Endothelial cell of umbilical vein (primary cell): ENCODE measurements around the gene PIK3R1. TPM values are rescaled to one million over a fixed set of nuclear protein-coding genes. Genes with fewer than 3 reads are reported as not detected.
A peak's percentile ranks its signal among the peaks of the same experiment; 100 is the strongest.

Experiments
- BruUV-seq: library from RNA; stranded (reverse); fragments of 400-500 nt; replicated peaks from 2 replicates; lab custom pipeline; 2021; lab: Mats Ljungman, UMichigan
- CTCF ChIA-PET: fragments of 300-600, 350-600 bp; sonication (Branson Sonifier 250); formaldehyde crosslinking; loops from one replicate; lab custom pipeline; 2021; ENCODE audit warnings: antibody characterized with exemption, inconsistent platforms; lab: Charles Lee
- POLR2A ChIA-PET: fragments of 300-600, 350-600 bp; sonication (Branson Sonifier 250); formaldehyde crosslinking; loops from one replicate; lab custom pipeline; 2021; ENCODE audit warnings: antibody characterized with exemption, inconsistent platforms; lab: Charles Lee
- DNase-seq: peaks from one replicate; pipeline ENCODE4 v3.0.0-alpha.2; 2011; ENCODE audit warnings: low read depth, low spot score
- FAIRE-seq: peaks from 2 replicates; lab custom pipeline; 2011; peaks lifted over from hg19 to GRCh38; lab: Jason Lieb, UNC
- H2AFZ ChIP-seq: 2 replicates; pipeline ENCODE4 v1.6.0; 2012; ENCODE audit warnings: low read depth, low read length, control low read depth, inconsistent platforms
- H3K27ac ChIP-seq: 2 replicates; pipeline ENCODE4 v1.5.1; 2011; ENCODE audit warnings: low read depth, mild to moderate bottlenecking, control low read depth, low read length, moderate library complexity; ENCODE audit not compliant: insufficient read depth
- H3K27me3 ChIP-seq, 2 experiments: 2 replicates each; pipeline versions ENCODE4 v1.6.0 to v1.6.1; 2011; ENCODE audit warnings: low read length in 2 of 2, mixed read lengths in 1 of 2; ENCODE audit not compliant: control insufficient read depth in 2 of 2, insufficient read depth in 2 of 2
- H3K36me3 ChIP-seq, 2 experiments: 2 replicates in 1 of 2; 3 replicates in 1 of 2; pipeline ENCODE4 v1.5.1; 2011; ENCODE audit warnings: low read length in 2 of 2, mild to moderate bottlenecking in 1 of 2, moderate library complexity in 1 of 2; ENCODE audit not compliant: control insufficient read depth in 2 of 2, insufficient read depth in 2 of 2; ENCODE audit errors: extremely low read depth in 1 of 2
- H3K4me1 ChIP-seq: 3 replicates; pipeline ENCODE4 v1.5.1; 2011; ENCODE audit warnings: mild to moderate bottlenecking, low read length; ENCODE audit not compliant: control insufficient read depth, insufficient read depth; ENCODE audit errors: extremely low read depth
- H3K4me2 ChIP-seq: 2 replicates; pipeline ENCODE4 v1.6.1; 2011; ENCODE audit warnings: low read length, control low read depth, mixed read lengths; ENCODE audit not compliant: insufficient read depth
- H3K4me3 ChIP-seq, 3 experiments: fragments of 200-600 bp in 1 of 3; sonication (generic), shearing (Covaris generic) in 1 of 3; replicated peaks in 1 of 3; 2 replicates each; pipeline ENCODE4 v1.5.1; 2011 to 2016; ENCODE audit warnings: control low read depth in 3 of 3, low read length in 3 of 3, mild to moderate bottlenecking in 2 of 3, inconsistent platforms in 1 of 3, low read depth in 1 of 3, moderate library complexity in 1 of 3; ENCODE audit not compliant: insufficient read depth in 1 of 3
- H3K79me2 ChIP-seq: 2 replicates; pipeline ENCODE4 v1.6.0; 2012; ENCODE audit warnings: low read length, inconsistent platforms; ENCODE audit not compliant: control insufficient read depth, insufficient read depth
- H3K9ac ChIP-seq: replicated peaks from 2 replicates; pipeline ENCODE3; 2011; ENCODE audit warnings: low read length, control low read depth; ENCODE audit not compliant: insufficient read depth; ENCODE audit errors: extremely low read depth
- H3K9me1 ChIP-seq: replicated peaks from 3 replicates; pipeline ENCODE4 v1.6.0; 2011; ENCODE audit warnings: mild to moderate bottlenecking, low read length; ENCODE audit not compliant: control insufficient read depth, insufficient read depth; ENCODE audit errors: extremely low read depth
- H3K9me3 ChIP-seq: replicated peaks from 2 replicates; pipeline ENCODE4 v1.5.1; 2012; ENCODE audit warnings: low read length, inconsistent platforms; ENCODE audit not compliant: control insufficient read depth, insufficient read depth
- H4K20me1 ChIP-seq: replicated peaks from 2 replicates; pipeline ENCODE3; 2011; ENCODE audit warnings: mild to moderate bottlenecking, low read length; ENCODE audit not compliant: control insufficient read depth, insufficient read depth; ENCODE audit errors: extremely low read depth
- FOS ChIP-seq: IDR thresholded peaks from 2 replicates; pipeline ENCODE4 v1.6.1; 2011; ENCODE audit warnings: mild to moderate bottlenecking, low read length, moderate library complexity, borderline replicate concordance; ENCODE audit not compliant: insufficient read depth
- JUN ChIP-seq: IDR thresholded peaks from 2 replicates; pipeline ENCODE4 v1.6.1; 2011; ENCODE audit warnings: borderline replicate concordance, low read depth; ENCODE audit not compliant: insufficient read length, insufficient read depth
- MYC ChIP-seq: IDR thresholded peaks from one replicate; pipeline ENCODE4 v1.6.1; 2011; ENCODE audit warnings: mild to moderate bottlenecking, low read depth, low read length
- dilution Hi-C: fragments of 300-500 bp; cut with MboI; formaldehyde crosslinking; loops from one replicate; pipeline ENCODE4 v1.15.0; 2019; ENCODE audit warnings: low sequenced_read_pairs; ENCODE audit not compliant: extremely low pct_ligation_motif_present
- intact Hi-C: fragments of 100-400 bp; cut with micrococcal nuclease; formaldehyde crosslinking; loops from one replicate; pipeline ENCODE4 v1.10.0; 2022
- polyA plus RNA-seq, 4 experiments: library from polyadenylated mRNA; depleted of rRNA in 3 of 4; stranded (reverse) in 3 of 4; unstranded in 1 of 4; fragments of >200 nt; gene quantifications; 2 replicates each; pipeline versions ENCODE4 v1.2.1 to v1.2.3, GENCODE V29; 2011 to 2012; ENCODE audit warnings: missing spikeins in 1 of 4
- total RNA-seq: library from RNA; stranded (reverse); gene quantifications from 2 replicates; pipeline ENCODE4 v1.2.3, GENCODE V29; 2021
- TF ChIP-seq, protein P1 (sequence below): IDR thresholded peaks from 2 replicates; pipeline ENCODE4 v1.6.1; 2011; ENCODE audit not compliant: insufficient read depth, insufficient read length
- TF ChIP-seq, protein P2 (sequence below), 2 donors: IDR thresholded peaks; 1 replicate in 1 of 2; 2 replicates in 1 of 2; pipeline ENCODE4 v1.5.1; 2011; ENCODE audit warnings: low read length in 2 of 2, mild to moderate bottlenecking in 2 of 2, moderate library complexity in 2 of 2, control low read depth in 1 of 2, inconsistent platforms in 1 of 2, low read depth in 1 of 2; ENCODE audit not compliant: insufficient read depth in 1 of 2; ENCODE audit errors: extremely low read depth in 1 of 2

Gene PIK3R1
- total and polyA plus RNA-seq, 2 donors (not counting 3 experiments of a cell fraction or from before 2014, with no cell fraction given), result 2.8 to 30.0 TPM

DNA sequence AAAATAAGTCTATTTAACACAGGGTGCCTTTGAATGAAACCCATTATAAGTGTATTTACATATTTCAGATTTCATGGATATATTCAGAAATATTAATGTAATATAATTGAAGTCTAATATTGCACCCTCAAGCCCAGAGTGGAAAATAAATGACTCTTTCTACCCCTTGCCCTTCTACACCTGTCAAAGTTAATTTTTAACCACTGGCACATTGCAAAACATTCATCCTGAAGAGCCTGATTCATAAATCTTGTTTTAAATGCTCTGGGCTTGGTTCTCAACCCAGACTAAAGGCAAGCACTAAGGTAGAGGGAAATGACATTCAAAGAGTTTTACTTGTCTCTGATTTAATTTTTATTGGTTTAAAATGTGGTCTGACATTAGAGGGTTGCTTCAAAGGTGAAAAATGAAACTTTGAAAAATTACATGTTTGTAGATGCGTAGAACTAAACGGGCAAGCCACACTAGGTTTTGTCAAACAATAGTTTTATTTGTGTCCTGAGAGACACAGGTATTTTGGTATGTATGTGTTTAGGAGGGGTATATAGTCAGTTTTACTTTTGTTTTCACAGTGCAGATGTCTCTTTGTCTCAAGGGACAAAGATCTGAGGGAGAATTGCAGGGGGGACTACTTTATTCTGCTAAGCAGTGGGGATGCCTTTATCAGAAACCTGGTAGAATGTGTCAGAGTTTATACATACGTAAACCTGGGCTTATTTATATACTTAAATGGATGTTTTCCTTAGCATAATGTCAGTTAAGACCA lies 69.7 kb downstream of the PIK3R1 start:
- ChIA-PET CTCF (interaction anchor here (1.1 to 5.9 kb wide), 13 partner anchors 8 to 677 kb away, joined by 3 to 164 read pairs (median 12); no protein-coding TSS in a partner anchor), POLR2A (no interaction called here)
- H3K4me2 ChIP-seq, result no peak overlapping the region
- H2AFZ ChIP-seq, result no peak overlapping the region
- FAIRE-seq (no peak), DNase-seq (no peak)
- no peak overlapping the region for H3K9ac ChIP-seq
- H3K9me1 ChIP-seq, result no peaks in the 10 kb centered on the region
- H3K4me1 ChIP-seq, result peaks cover 11% of the 10 kb centered on the region
- no peak overlapping the region for H3K27ac ChIP-seq
- dilution Hi-C loops, result no loop called here
- H3K27me3 ChIP-seq, result no peaks in the 10 kb centered on the region
- intact Hi-C loops, result no loop called here
- H3K79me2 ChIP-seq, result no peaks in the 10 kb centered on the region
- no peaks in the 10 kb centered on the region for H4K20me1 ChIP-seq
- no peak overlapping the region for H3K4me3 ChIP-seq
- BruUV-seq, result no TSS peak
- TF ChIP-seq FOS (no peak), MYC (no peak), JUN (no peak)
- TF ChIP-seq, protein P1, sequence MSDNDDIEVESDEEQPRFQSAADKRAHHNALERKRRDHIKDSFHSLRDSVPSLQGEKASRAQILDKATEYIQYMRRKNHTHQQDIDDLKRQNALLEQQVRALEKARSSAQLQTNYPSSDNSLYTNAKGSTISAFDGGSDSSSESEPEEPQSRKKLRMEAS, result no peak
- no peaks in the 10 kb centered on the region for H3K9me3 ChIP-seq
- H3K36me3 ChIP-seq, result peaks cover 7 to 10% of the 10 kb centered on the region in 2 experiments

- POLR2A ChIA-PET, result interaction anchor here (0.6 kb wide), 1 partner anchor 271 kb away, joined by 5 read pairs; no protein-coding TSS in a partner anchor
Measured at GRCh38 chr5:68285851-68286611, 70.5 kb downstream of the PIK3R1 start.

More at GRCh38 chr5:68285851-68286611, 70.5 kb downstream of the PIK3R1 start:
- no peaks in the 10 kb centered on the region for H3K27me3 ChIP-seq
- peaks cover 11% of the 10 kb centered on the region for H3K4me1 ChIP-seq
- no peaks in the 10 kb centered on the region for H3K79me2 ChIP-seq
- no peak overlapping the region for H3K27ac ChIP-seq
- no peak overlapping the region for H3K4me2 ChIP-seq
- no TSS peak for BruUV-seq
- H3K36me3 ChIP-seq, result peaks cover 5 to 7% of the 10 kb centered on the region in 2 experiments
- CTCF ChIA-PET, result interaction anchor here (0.7 to 5.9 kb wide), 64 partner anchors 8 to 1980 kb away, joined by 3 to 164 read pairs (median 4); no protein-coding TSS in a partner anchor
- no peak overlapping the region for H2AFZ ChIP-seq
- intact Hi-C loops (loop anchor here (1.0 to 2.0 kb wide), 3 partner anchors 174 to 721 kb away; no protein-coding TSS in a partner anchor), dilution Hi-C loops (no loop called here)
- DNase-seq, result peak; percentile 69
- FAIRE-seq, result peak; percentile 73
- no peak overlapping the region for H3K4me3 ChIP-seq
- no peaks in the 10 kb centered on the region for H4K20me1 ChIP-seq
- H3K9me1 ChIP-seq, result no peaks in the 10 kb centered on the region
- no peak overlapping the region for H3K9ac ChIP-seq
- TF ChIP-seq MYC (no peak), FOS (no peak)
- TF ChIP-seq, protein P2, sequence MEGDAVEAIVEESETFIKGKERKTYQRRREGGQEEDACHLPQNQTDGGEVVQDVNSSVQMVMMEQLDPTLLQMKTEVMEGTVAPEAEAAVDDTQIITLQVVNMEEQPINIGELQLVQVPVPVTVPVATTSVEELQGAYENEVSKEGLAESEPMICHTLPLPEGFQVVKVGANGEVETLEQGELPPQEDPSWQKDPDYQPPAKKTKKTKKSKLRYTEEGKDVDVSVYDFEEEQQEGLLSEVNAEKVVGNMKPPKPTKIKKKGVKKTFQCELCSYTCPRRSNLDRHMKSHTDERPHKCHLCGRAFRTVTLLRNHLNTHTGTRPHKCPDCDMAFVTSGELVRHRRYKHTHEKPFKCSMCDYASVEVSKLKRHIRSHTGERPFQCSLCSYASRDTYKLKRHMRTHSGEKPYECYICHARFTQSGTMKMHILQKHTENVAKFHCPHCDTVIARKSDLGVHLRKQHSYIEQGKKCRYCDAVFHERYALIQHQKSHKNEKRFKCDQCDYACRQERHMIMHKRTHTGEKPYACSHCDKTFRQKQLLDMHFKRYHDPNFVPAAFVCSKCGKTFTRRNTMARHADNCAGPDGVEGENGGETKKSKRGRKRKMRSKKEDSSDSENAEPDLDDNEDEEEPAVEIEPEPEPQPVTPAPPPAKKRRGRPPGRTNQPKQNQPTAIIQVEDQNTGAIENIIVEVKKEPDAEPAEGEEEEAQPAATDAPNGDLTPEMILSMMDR (IDR thresholded peaks at IDR 0.05; ENCODE audit: extremely low read depth in 1 of 2, insufficient read depth in 1 of 2, low read depth in 1 of 2, low read length in 2 of 2), result peak; percentile 49 to 54
- H3K9me3 ChIP-seq, result no peaks in the 10 kb centered on the region
